ENCODE data around the gene TRIM33. TPM values are rescaled to one million over a fixed set of nuclear protein-coding genes. Genes with fewer than 3 reads are reported as not detected.

The TRIM33 gene
- total and polyA plus RNA-seq, 2 of the 13 experiments (the other 11 are each of a cell fraction or from before 2014, with no cell fraction given): 35.5 to 42.2 TPM

DNA sequence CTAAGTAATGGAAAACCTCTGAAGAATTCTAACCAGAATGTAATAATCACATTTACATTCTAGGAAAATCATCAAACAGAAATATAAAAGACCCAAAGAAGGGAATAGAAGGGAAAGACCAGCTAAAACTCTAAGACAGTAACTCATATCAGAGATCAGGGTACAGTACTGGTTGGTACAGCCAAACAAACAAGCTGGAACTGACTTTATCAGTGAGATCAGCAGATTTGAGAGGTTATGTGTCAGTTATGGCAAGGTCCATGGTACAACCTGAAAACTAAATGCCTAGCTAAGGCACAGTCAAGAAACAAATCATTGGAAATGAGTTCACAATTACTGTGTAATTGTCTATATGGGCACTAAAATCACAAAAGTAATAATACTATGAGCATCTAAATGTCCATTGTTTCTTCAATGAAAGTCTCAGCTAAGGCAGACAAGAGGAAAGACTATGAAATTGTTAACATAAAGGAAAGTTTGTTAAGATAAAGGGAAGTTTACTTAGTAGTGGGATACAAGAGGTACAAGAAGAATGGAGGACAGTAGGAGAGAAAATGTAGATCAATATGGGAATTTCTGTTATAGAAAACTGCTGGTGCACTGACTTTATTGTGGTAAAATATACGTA lies 75.8 kb downstream of the TRIM33 start (continued):
- no peak for TF ChIP-seq ZBTB38 (CRISPR knock-in tag; IDR thresholded peaks at IDR 0.05)
- TF ChIP-seq ZNF432 (CRISPR knock-in tag; IDR thresholded peaks at IDR 0.05; ENCODE audit: borderline replicate concordance): no peak
- TF ChIP-seq NR2F1 (CRISPR knock-in tag; IDR thresholded peaks at IDR 0.05): no peak
- no peak for TF ChIP-seq NFE2L1 (CRISPR knock-in tag; IDR thresholded peaks at IDR 0.05; ENCODE audit: borderline replicate concordance)
- TF ChIP-seq ZNF841 (CRISPR knock-in tag; IDR thresholded peaks at IDR 0.05; ENCODE audit: borderline replicate concordance): no peak
- TF ChIP-seq POGZ (CRISPR knock-in tag; IDR thresholded peaks at IDR 0.05): peak; percentile 56; the same call in 1 of the 2 replicates
- no peak for TF ChIP-seq SMARCC2 (IDR thresholded peaks at IDR 0.05)
- TF ChIP-seq ZNF121 (CRISPR knock-in tag; IDR thresholded peaks at IDR 0.05): no peak
- TF ChIP-seq ZNF30 (CRISPR knock-in tag; IDR thresholded peaks at IDR 0.05): no peak
- no peak for TF ChIP-seq MXD4 (CRISPR knock-in tag; IDR thresholded peaks at IDR 0.05)
- TF ChIP-seq, protein P1, sequence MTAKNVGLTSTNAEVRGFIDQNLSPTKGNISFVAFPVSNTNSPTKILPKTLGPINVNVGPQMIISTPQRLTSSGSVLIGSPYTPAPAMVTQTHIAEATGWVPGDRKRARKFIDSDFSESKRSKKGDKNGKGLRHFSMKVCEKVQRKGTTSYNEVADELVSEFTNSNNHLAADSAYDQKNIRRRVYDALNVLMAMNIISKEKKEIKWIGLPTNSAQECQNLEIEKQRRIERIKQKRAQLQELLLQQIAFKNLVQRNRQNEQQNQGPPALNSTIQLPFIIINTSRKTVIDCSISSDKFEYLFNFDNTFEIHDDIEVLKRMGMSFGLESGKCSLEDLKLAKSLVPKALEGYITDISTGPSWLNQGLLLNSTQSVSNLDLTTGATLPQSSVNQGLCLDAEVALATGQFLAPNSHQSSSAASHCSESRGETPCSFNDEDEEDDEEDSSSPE (CRISPR knock-in tag; IDR thresholded peaks at IDR 0.05): no peak
- no peak for TF ChIP-seq CBX2 (IDR thresholded peaks at IDR 0.05; ENCODE audit: low read depth, low read length)
- no peak for TF ChIP-seq CBX2 (CRISPR knock-in tag; IDR thresholded peaks at IDR 0.05; ENCODE audit: low read depth)
- TF ChIP-seq SOX5 (CRISPR knock-in tag; IDR thresholded peaks at IDR 0.05; ENCODE audit: borderline replicate concordance): 0 out of 2 replicates have a peak, but pooled peaks have one; percentile 35
- TF ChIP-seq, protein P2, sequence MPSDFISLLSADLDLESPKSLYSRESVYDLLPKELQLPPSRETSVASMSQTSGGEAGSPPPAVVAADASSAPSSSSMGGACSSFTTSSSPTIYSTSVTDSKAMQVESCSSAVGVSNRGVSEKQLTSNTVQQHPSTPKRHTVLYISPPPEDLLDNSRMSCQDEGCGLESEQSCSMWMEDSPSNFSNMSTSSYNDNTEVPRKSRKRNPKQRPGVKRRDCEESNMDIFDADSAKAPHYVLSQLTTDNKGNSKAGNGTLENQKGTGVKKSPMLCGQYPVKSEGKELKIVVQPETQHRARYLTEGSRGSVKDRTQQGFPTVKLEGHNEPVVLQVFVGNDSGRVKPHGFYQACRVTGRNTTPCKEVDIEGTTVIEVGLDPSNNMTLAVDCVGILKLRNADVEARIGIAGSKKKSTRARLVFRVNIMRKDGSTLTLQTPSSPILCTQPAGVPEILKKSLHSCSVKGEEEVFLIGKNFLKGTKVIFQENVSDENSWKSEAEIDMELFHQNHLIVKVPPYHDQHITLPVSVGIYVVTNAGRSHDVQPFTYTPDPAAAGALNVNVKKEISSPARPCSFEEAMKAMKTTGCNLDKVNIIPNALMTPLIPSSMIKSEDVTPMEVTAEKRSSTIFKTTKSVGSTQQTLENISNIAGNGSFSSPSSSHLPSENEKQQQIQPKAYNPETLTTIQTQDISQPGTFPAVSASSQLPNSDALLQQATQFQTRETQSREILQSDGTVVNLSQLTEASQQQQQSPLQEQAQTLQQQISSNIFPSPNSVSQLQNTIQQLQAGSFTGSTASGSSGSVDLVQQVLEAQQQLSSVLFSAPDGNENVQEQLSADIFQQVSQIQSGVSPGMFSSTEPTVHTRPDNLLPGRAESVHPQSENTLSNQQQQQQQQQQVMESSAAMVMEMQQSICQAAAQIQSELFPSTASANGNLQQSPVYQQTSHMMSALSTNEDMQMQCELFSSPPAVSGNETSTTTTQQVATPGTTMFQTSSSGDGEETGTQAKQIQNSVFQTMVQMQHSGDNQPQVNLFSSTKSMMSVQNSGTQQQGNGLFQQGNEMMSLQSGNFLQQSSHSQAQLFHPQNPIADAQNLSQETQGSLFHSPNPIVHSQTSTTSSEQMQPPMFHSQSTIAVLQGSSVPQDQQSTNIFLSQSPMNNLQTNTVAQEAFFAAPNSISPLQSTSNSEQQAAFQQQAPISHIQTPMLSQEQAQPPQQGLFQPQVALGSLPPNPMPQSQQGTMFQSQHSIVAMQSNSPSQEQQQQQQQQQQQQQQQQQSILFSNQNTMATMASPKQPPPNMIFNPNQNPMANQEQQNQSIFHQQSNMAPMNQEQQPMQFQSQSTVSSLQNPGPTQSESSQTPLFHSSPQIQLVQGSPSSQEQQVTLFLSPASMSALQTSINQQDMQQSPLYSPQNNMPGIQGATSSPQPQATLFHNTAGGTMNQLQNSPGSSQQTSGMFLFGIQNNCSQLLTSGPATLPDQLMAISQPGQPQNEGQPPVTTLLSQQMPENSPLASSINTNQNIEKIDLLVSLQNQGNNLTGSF (CRISPR knock-in tag; IDR thresholded peaks at IDR 0.05): no peak
- TF ChIP-seq, protein P3, sequence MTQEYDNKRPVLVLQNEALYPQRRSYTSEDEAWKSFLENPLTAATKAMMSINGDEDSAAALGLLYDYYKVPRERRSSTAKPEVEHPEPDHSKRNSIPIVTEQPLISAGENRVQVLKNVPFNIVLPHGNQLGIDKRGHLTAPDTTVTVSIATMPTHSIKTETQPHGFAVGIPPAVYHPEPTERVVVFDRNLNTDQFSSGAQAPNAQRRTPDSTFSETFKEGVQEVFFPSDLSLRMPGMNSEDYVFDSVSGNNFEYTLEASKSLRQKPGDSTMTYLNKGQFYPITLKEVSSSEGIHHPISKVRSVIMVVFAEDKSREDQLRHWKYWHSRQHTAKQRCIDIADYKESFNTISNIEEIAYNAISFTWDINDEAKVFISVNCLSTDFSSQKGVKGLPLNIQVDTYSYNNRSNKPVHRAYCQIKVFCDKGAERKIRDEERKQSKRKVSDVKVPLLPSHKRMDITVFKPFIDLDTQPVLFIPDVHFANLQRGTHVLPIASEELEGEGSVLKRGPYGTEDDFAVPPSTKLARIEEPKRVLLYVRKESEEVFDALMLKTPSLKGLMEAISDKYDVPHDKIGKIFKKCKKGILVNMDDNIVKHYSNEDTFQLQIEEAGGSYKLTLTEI (CRISPR knock-in tag; conservative IDR thresholded peaks at IDR 0.05): no peak
- TF ChIP-seq, protein P4, sequence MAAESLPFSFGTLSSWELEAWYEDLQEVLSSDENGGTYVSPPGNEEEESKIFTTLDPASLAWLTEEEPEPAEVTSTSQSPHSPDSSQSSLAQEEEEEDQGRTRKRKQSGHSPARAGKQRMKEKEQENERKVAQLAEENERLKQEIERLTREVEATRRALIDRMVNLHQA (CRISPR knock-in tag; IDR thresholded peaks at IDR 0.05): no peak
- no peak for TF ChIP-seq MBNL3 (CRISPR knock-in tag; conservative IDR thresholded peaks at IDR 0.05)
- TF ChIP-seq, protein P5, sequence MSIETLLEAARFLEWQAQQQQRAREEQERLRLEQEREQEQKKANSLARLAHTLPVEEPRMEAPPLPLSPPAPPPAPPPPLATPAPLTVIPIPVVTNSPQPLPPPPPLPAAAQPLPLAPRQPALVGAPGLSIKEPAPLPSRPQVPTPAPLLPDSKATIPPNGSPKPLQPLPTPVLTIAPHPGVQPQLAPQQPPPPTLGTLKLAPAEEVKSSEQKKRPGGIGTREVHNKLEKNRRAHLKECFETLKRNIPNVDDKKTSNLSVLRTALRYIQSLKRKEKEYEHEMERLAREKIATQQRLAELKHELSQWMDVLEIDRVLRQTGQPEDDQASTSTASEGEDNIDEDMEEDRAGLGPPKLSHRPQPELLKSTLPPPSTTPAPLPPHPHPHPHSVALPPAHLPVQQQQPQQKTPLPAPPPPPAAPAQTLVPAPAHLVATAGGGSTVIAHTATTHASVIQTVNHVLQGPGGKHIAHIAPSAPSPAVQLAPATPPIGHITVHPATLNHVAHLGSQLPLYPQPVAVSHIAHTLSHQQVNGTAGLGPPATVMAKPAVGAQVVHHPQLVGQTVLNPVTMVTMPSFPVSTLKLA (IDR thresholded peaks at IDR 0.05): no peak
- TF ChIP-seq MED8 (CRISPR knock-in tag; IDR thresholded peaks at IDR 0.05; ENCODE audit: insufficient replicate concordance): no peak
- no peak for TF ChIP-seq ZNF775 (CRISPR knock-in tag; IDR thresholded peaks at IDR 0.05; ENCODE audit: borderline replicate concordance)
